SK-N-SH treated with all-trans-retinoic acid at 6 μM for 48 hours (cell line): ENCODE results near the gene CBY2.

Experiments used
- BACH2 ChIP-seq: fragments of 250-450 bp; sonication (Bioruptor Pico); IDR thresholded peaks from 2 replicates; pipeline ENCODE4 v1.9.0; 2021; ENCODE audit warnings: mild to moderate bottlenecking, borderline replicate concordance
- CSDC2 ChIP-seq: fragments of 250-450 bp; sonication (Bioruptor Pico); IDR thresholded peaks from 2 replicates; pipeline ENCODE4 v1.5.0; 2020; ENCODE audit warnings: mild to moderate bottlenecking, moderate library complexity
- ESRRG ChIP-seq: fragments of 250-450 bp; sonication (Bioruptor Pico); IDR thresholded peaks from 2 replicates; pipeline ENCODE4 v1.6.1; 2021; ENCODE audit warnings: mild to moderate bottlenecking
- RARB ChIP-seq: fragments of 250-450 bp; sonication (Bioruptor Pico); IDR thresholded peaks from 2 replicates; pipeline ENCODE4 v1.8.0; 2021; ENCODE audit warnings: mild to moderate bottlenecking, moderate library complexity
- ZC3H10 ChIP-seq: fragments of 250-450 bp; sonication (Bioruptor Pico); IDR thresholded peaks from 2 replicates; pipeline ENCODE4 v1.5.1; 2021; ENCODE audit warnings: mild to moderate bottlenecking, moderate library complexity
- ZFP3 ChIP-seq: fragments of 250-450 bp; sonication (Bioruptor Pico); IDR thresholded peaks from 2 replicates; pipeline ENCODE4 v1.5.0; 2020; ENCODE audit warnings: mild to moderate bottlenecking, moderate library complexity
- ZFP30 ChIP-seq: fragments of 450-650 bp; formaldehyde crosslinking; IDR thresholded peaks from 2 replicates; pipeline ENCODE4 v1.5.0; 2022; ENCODE audit warnings: mild to moderate bottlenecking, moderate library complexity
- ZNF565 ChIP-seq: fragments of 450-650 bp; formaldehyde crosslinking; conservative IDR thresholded peaks from 2 replicates; pipeline ENCODE4 v1.5.0; 2020; ENCODE audit warnings: low read depth, mild to moderate bottlenecking, moderate library complexity
- ZNF70 ChIP-seq: fragments of 450-650 bp; formaldehyde crosslinking; IDR thresholded peaks from 2 replicates; pipeline ENCODE4 v1.5.0; 2020; ENCODE audit warnings: mild to moderate bottlenecking, moderate library complexity
- TF ChIP-seq, protein P1 (sequence below): fragments of 250-450 bp; sonication (Bioruptor Pico); IDR thresholded peaks from 2 replicates; pipeline ENCODE4 v1.5.0; 2020; ENCODE audit warnings: mild to moderate bottlenecking, moderate library complexity
- TF ChIP-seq, protein P2 (sequence below): fragments of 250-450 bp; sonication (Bioruptor Pico); IDR thresholded peaks from 2 replicates; pipeline ENCODE4 v1.8.0; 2020; ENCODE audit warnings: mild to moderate bottlenecking, moderate library complexity, borderline replicate concordance
- TF ChIP-seq, protein P3 (sequence below): fragments of 250-450 bp; sonication (Bioruptor Pico); IDR thresholded peaks from 2 replicates; pipeline ENCODE4 v1.5.1; 2021; ENCODE audit warnings: mild to moderate bottlenecking, moderate library complexity
- TF ChIP-seq, protein P4 (sequence below): fragments of 250-450 bp; sonication (Bioruptor Pico); IDR thresholded peaks from 2 replicates; pipeline ENCODE4 v1.8.0; 2021; ENCODE audit warnings: low read depth, mild to moderate bottlenecking, moderate library complexity, borderline replicate concordance

DNA sequence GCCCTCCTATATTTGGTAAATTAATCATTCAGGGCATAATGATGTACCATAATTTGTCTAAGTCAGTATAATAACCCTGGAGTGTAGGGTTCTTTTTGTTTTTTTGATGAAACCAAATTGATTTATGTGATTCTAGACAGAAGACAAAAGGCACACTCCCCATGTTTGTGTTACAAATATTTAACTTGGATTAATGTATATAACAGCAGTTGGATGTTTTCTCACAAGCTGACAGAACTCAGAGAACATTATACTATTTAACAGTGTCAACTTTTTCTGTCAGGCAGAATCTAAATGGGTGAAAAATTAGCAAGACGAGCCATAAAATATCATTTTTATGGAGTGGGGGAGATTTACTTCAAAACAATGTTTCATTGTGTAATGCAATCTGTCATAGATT is 15.2 kb downstream of the CBY2 start:
- TF ChIP-seq RARB (CRISPR knock-in tag), result no peak
- no peak for TF ChIP-seq ZNF565 (CRISPR knock-in tag)
- TF ChIP-seq, protein P1, sequence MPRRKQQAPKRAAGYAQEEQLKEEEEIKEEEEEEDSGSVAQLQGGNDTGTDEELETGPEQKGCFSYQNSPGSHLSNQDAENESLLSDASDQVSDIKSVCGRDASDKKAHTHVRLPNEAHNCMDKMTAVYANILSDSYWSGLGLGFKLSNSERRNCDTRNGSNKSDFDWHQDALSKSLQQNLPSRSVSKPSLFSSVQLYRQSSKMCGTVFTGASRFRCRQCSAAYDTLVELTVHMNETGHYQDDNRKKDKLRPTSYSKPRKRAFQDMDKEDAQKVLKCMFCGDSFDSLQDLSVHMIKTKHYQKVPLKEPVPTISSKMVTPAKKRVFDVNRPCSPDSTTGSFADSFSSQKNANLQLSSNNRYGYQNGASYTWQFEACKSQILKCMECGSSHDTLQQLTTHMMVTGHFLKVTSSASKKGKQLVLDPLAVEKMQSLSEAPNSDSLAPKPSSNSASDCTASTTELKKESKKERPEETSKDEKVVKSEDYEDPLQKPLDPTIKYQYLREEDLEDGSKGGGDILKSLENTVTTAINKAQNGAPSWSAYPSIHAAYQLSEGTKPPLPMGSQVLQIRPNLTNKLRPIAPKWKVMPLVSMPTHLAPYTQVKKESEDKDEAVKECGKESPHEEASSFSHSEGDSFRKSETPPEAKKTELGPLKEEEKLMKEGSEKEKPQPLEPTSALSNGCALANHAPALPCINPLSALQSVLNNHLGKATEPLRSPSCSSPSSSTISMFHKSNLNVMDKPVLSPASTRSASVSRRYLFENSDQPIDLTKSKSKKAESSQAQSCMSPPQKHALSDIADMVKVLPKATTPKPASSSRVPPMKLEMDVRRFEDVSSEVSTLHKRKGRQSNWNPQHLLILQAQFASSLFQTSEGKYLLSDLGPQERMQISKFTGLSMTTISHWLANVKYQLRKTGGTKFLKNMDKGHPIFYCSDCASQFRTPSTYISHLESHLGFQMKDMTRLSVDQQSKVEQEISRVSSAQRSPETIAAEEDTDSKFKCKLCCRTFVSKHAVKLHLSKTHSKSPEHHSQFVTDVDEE (CRISPR knock-in tag), result no peak
- TF ChIP-seq ZFP30, result no peak
- TF ChIP-seq, protein P2, sequence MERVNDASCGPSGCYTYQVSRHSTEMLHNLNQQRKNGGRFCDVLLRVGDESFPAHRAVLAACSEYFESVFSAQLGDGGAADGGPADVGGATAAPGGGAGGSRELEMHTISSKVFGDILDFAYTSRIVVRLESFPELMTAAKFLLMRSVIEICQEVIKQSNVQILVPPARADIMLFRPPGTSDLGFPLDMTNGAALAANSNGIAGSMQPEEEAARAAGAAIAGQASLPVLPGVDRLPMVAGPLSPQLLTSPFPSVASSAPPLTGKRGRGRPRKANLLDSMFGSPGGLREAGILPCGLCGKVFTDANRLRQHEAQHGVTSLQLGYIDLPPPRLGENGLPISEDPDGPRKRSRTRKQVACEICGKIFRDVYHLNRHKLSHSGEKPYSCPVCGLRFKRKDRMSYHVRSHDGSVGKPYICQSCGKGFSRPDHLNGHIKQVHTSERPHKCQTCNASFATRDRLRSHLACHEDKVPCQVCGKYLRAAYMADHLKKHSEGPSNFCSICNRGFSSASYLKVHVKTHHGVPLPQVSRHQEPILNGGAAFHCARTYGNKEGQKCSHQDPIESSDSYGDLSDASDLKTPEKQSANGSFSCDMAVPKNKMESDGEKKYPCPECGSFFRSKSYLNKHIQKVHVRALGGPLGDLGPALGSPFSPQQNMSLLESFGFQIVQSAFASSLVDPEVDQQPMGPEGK, result no peak
- no peak for TF ChIP-seq ESRRG (CRISPR knock-in tag)
- no peak for TF ChIP-seq ZFP3
- no peak for TF ChIP-seq CSDC2 (CRISPR knock-in tag)
- no peak for TF ChIP-seq BACH2
- TF ChIP-seq, protein P3, sequence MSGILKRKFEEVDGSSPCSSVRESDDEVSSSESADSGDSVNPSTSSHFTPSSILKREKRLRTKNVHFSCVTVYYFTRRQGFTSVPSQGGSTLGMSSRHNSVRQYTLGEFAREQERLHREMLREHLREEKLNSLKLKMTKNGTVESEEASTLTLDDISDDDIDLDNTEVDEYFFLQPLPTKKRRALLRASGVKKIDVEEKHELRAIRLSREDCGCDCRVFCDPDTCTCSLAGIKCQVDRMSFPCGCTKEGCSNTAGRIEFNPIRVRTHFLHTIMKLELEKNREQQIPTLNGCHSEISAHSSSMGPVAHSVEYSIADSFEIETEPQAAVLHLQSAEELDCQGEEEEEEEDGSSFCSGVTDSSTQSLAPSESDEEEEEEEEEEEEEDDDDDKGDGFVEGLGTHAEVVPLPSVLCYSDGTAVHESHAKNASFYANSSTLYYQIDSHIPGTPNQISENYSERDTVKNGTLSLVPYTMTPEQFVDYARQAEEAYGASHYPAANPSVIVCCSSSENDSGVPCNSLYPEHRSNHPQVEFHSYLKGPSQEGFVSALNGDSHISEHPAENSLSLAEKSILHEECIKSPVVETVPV, result no peak
- TF ChIP-seq, protein P4, sequence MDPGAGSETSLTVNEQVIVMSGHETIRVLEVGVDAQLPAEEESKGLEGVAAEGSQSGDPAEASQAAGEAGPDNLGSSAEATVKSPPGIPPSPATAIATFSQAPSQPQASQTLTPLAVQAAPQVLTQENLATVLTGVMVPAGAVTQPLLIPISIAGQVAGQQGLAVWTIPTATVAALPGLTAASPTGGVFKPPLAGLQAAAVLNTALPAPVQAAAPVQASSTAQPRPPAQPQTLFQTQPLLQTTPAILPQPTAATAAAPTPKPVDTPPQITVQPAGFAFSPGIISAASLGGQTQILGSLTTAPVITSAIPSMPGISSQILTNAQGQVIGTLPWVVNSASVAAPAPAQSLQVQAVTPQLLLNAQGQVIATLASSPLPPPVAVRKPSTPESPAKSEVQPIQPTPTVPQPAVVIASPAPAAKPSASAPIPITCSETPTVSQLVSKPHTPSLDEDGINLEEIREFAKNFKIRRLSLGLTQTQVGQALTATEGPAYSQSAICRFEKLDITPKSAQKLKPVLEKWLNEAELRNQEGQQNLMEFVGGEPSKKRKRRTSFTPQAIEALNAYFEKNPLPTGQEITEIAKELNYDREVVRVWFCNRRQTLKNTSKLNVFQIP (CRISPR knock-in tag), result no peak
- no peak for TF ChIP-seq ZC3H10
- TF ChIP-seq ZNF70 (CRISPR knock-in tag), result no peak
